RWPE2 (cell line): Measurements from ENCODE around the gene PRIM2.
A peak's percentile ranks its signal among the peaks of the same experiment; 100 is the strongest.
"Not testable (repeated sequence)": the region's sequence is repeated elsewhere in the genome, so short reads cannot be mapped to it uniquely, and the experiment has no call there.

ENCODE experiments used
- ATAC-seq: fragments of 200-7000 bp; cut with Tn5 transposase; 3 replicates; pipeline ENCODE4 v1.9.1; 2021; ENCODE audit warnings: low read depth
- DNase-seq: peaks from one replicate; pipeline ENCODE4 v3.0.0-alpha.2; 2020; ENCODE audit warnings: low spot score
- H3K27ac ChIP-seq: fragments of 450-650 bp; 2 replicates; pipeline ENCODE4 v1.5.1; 2017; ENCODE audit warnings: mild to moderate bottlenecking; ENCODE audit not compliant: poor library complexity, severe bottlenecking
- H3K27me3 ChIP-seq: fragments of 250-450 bp; sonication (Bioruptor Pico); 2 replicates; pipeline ENCODE4 v1.5.1; 2021; ENCODE audit warnings: mild to moderate bottlenecking, moderate library complexity; ENCODE audit not compliant: insufficient read depth, poor library complexity, severe bottlenecking
- H3K36me3 ChIP-seq: fragments of 250-450 bp; sonication (Bioruptor Pico); 2 replicates; pipeline ENCODE4 v1.5.1; 2020; ENCODE audit warnings: low read depth, mild to moderate bottlenecking, moderate library complexity
- H3K4me1 ChIP-seq: fragments of 250-450 bp; sonication (Bioruptor Pico); 2 replicates; pipeline ENCODE4 v1.5.1; 2021; ENCODE audit warnings: mild to moderate bottlenecking, moderate library complexity; ENCODE audit not compliant: insufficient read depth, poor library complexity, severe bottlenecking
- H3K4me3 ChIP-seq: fragments of 250-450 bp; sonication (Bioruptor Pico); 2 replicates; pipeline ENCODE4 v1.5.1; 2021; ENCODE audit warnings: mild to moderate bottlenecking, moderate library complexity; ENCODE audit not compliant: severe bottlenecking
- H3K9me3 ChIP-seq: fragments of 250-450 bp; sonication (Bioruptor Pico); 2 replicates; pipeline ENCODE4 v1.5.1; 2021; ENCODE audit warnings: mild to moderate bottlenecking, moderate library complexity; ENCODE audit not compliant: severe bottlenecking
- TF ChIP-seq, protein P1 (sequence below): fragments of 450-650 bp; IDR thresholded peaks from one replicate; pipeline ENCODE4 v1.5.1; 2017; ENCODE audit warnings: mild to moderate bottlenecking, moderate library complexity; ENCODE audit not compliant: poor library complexity, severe bottlenecking

PRIM2 gene

GRCh38 chr6:57317060-57317943, at the start of gene PRIM2:
TSS of gene PRIM2 (plus strand) at chr6:57317630. CDS start at chr6:57318446, 816 bp downstream.
- ATAC-seq (peak; percentile 77), DNase-seq (peak; percentile 89)
- Histone ChIP-seq H3K9me3 (no peaks in the 10 kb centered on the region), H3K27me3 (no peaks in the 10 kb centered on the region), H3K36me3 (peaks cover 40% of the 10 kb centered on the region), H3K4me3 (peak within 1 kb of the TSS; percentile 67), H3K27ac (peak within 1 kb of the TSS; percentile 75), H3K4me1 (peaks cover 30% of the 10 kb centered on the region)
- TF ChIP-seq, protein P1, sequence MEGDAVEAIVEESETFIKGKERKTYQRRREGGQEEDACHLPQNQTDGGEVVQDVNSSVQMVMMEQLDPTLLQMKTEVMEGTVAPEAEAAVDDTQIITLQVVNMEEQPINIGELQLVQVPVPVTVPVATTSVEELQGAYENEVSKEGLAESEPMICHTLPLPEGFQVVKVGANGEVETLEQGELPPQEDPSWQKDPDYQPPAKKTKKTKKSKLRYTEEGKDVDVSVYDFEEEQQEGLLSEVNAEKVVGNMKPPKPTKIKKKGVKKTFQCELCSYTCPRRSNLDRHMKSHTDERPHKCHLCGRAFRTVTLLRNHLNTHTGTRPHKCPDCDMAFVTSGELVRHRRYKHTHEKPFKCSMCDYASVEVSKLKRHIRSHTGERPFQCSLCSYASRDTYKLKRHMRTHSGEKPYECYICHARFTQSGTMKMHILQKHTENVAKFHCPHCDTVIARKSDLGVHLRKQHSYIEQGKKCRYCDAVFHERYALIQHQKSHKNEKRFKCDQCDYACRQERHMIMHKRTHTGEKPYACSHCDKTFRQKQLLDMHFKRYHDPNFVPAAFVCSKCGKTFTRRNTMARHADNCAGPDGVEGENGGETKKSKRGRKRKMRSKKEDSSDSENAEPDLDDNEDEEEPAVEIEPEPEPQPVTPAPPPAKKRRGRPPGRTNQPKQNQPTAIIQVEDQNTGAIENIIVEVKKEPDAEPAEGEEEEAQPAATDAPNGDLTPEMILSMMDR: peak; percentile 36

- Histone ChIP-seq H3K4me1 (peaks cover 20% of the 10 kb centered on the region), H3K27me3 (no peaks in the 10 kb centered on the region), H3K27ac (peak overlapping the region; percentile 75), H3K4me3 (no peak overlapping the region), H3K9me3 (no peaks in the 10 kb centered on the region), H3K36me3 (no peaks in the 10 kb centered on the region)
- TF ChIP-seq, protein P1: peak; percentile 57
- DNase-seq (no peak), ATAC-seq (no peak)
These were observed 49.2 kb upstream of the PRIM2 start for GRCh38 chr6:57268294-57268640.

- H3K9me3 ChIP-seq, H3K36me3 ChIP-seq, DNase-seq, ATAC-seq, H3K27me3 ChIP-seq, H3K4me3 ChIP-seq, H3K27ac ChIP-seq, H3K4me1 ChIP-seq: not testable (repeated sequence)
These were observed 43.2 kb upstream of the PRIM2 start for GRCh38 chr6:57274113-57274824.

DNA sequence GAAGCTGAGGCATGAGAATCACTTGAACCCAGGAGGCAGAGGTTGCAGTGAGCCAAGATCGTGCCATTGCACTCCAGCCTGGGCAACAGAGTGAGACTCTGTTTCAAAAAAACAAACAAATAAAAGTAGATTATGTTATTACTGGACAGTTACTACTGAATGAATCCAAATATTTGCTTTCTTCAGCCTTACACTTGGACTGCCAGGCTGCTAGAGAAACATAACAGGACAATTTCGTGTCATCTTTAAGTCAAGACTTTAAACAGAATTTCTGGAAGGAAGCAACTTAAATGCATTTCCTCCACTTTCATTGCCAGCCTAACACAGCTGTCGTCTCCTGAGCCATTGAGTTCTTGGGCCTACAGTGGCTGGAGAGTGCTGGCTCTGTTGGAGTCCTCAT, 42.0 kb upstream of the PRIM2 start:
- H3K4me3 ChIP-seq: no peak overlapping the region
- H3K27ac ChIP-seq: no peak overlapping the region
- DNase-seq (no peak), ATAC-seq (no peak)
- TF ChIP-seq, protein P1: no peak
- H3K9me3 ChIP-seq: no peaks in the 10 kb centered on the region
- H3K27me3 ChIP-seq: no peaks in the 10 kb centered on the region
- H3K36me3 ChIP-seq: no peaks in the 10 kb centered on the region
- no peaks in the 10 kb centered on the region for H3K4me1 ChIP-seq

DNA sequence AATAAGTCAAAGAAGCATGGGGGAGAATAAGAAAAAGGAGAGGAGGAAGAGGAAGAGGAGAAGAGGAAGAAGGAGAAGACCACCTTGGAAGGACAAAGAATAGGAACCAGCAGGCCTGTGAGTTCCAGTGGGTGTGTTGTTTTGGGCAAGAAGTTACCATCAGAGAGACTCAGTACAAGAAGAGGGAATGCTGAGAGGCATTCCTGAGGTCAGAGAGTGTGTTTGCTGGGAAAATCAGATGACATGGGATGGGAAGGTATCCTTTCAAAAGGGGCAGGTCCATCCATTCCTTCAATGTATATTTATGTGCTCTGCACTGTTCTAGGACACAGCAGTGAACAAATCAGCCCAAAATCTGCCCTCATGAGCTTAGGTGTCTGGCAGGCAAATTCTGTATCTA, 40.5 kb upstream of the PRIM2 start:
- no peak overlapping the region for H3K27ac ChIP-seq
- ATAC-seq (no peak), DNase-seq (no peak)
- TF ChIP-seq, protein P1: no peak
- no peaks in the 10 kb centered on the region for H3K4me1 ChIP-seq
- H3K4me3 ChIP-seq: no peak overlapping the region
- no peaks in the 10 kb centered on the region for H3K9me3 ChIP-seq
- no peaks in the 10 kb centered on the region for H3K36me3 ChIP-seq
- no peaks in the 10 kb centered on the region for H3K27me3 ChIP-seq
